Measurements from ENCODE around the gene ABHD17A. TPM values are rescaled to one million over a fixed set of nuclear protein-coding genes. Genes with fewer than 3 reads are reported as not detected.
A peak's percentile ranks its signal among the peaks of the same experiment; 100 is the strongest.

The ABHD17A gene
- total RNA-seq, 2 experiments from 2014 or later = 112 to 113 TPM

GRCh38 chr19:1841209-1841924 lies 43.9 kb downstream of the ABHD17A start:
- intact Hi-C loops (cut with micrococcal nuclease) = no loop called here
- ChIA-PET POLR2A (interaction anchor here (1.0 kb wide), 1 partner anchor 11 kb away, joined by 4 read pairs; no protein-coding TSS in a partner anchor), CTCF (interaction anchor here (3.0 kb wide), 1 partner anchor 15 kb away, joined by 13 read pairs; no protein-coding TSS in a partner anchor)
- Mint-ChIP-seq H3K27ac (no peak overlapping the region), H3K4me1 (ENCODE audit: low read depth) (peaks cover 43% of the 10 kb centered on the region), H3K9me3 (no peaks in the 10 kb centered on the region), H3K27me3 (no peaks in the 10 kb centered on the region), H3K36me3 (ENCODE audit: low read depth) (peaks cover 8% of the 10 kb centered on the region), H3K4me3 (no peak overlapping the region)
- DNase-seq = no peak
- ATAC-seq = no peak
- TF ChIP-seq, protein P1, sequence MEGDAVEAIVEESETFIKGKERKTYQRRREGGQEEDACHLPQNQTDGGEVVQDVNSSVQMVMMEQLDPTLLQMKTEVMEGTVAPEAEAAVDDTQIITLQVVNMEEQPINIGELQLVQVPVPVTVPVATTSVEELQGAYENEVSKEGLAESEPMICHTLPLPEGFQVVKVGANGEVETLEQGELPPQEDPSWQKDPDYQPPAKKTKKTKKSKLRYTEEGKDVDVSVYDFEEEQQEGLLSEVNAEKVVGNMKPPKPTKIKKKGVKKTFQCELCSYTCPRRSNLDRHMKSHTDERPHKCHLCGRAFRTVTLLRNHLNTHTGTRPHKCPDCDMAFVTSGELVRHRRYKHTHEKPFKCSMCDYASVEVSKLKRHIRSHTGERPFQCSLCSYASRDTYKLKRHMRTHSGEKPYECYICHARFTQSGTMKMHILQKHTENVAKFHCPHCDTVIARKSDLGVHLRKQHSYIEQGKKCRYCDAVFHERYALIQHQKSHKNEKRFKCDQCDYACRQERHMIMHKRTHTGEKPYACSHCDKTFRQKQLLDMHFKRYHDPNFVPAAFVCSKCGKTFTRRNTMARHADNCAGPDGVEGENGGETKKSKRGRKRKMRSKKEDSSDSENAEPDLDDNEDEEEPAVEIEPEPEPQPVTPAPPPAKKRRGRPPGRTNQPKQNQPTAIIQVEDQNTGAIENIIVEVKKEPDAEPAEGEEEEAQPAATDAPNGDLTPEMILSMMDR (IDR thresholded peaks at IDR 0.05) = no peak

DNA sequence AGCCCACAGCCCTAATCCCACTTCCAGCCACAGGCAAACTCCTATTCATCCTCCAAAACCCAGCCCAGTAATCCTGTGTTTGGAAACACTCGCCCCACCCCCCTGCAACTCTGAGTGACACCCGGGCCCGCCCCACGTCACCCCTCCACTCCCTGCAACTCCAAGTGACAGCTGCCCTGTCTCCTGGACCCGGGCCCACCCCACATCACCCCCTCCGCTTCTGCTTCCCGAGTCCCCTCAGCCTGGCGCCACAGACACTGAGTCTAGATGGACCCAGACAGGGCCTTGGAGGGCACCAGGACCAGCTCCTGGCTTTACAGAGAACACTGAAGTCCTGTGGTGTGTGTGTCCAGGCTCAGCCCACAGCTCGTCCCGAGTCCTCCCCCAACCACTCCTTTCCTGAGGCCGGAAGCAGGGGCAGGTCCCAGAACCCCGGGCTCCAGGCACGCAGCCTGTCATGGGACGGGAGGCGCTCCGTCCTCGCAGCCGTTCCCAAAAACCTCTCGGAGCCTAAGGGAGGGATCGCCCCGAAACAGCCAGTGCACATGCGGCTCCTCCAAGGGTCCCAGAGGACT lies 44.7 kb downstream of the ABHD17A start:
- Mint-ChIP-seq H3K4me3 (no peak overlapping the region), H3K4me1 (ENCODE audit: low read depth) (peaks cover 39% of the 10 kb centered on the region), H3K27ac (no peak overlapping the region), H3K27me3 (no peaks in the 10 kb centered on the region), H3K9me3 (no peaks in the 10 kb centered on the region), H3K36me3 (ENCODE audit: low read depth) (peaks cover 2% of the 10 kb centered on the region)
- ATAC-seq = no peak
- ChIA-PET POLR2A (interaction anchor here (1.0 kb wide), 1 partner anchor 11 kb away, joined by 4 read pairs; no protein-coding TSS in a partner anchor), CTCF (interaction anchor here (3.0 kb wide), 1 partner anchor 15 kb away, joined by 13 read pairs; no protein-coding TSS in a partner anchor)
- TF ChIP-seq, protein P1 (IDR thresholded peaks at IDR 0.05) = no peak
- no peak for DNase-seq
- intact Hi-C loops (cut with micrococcal nuclease) = no loop called here

- DNase-seq (no peak), ATAC-seq (no peak)
- CTCF ChIA-PET = interaction anchor here (0.6 to 3.8 kb wide), 5 partner anchors 9 to 836 kb away, joined by 3 to 57 read pairs (median 13); no protein-coding TSS in a partner anchor
- Mint-ChIP-seq H3K27ac (no peak overlapping the region), H3K27me3 (no peaks in the 10 kb centered on the region), H3K4me3 (no peak overlapping the region), H3K36me3 (ENCODE audit: low read depth) (peaks cover 2% of the 10 kb centered on the region), H3K9me3 (no peaks in the 10 kb centered on the region), H3K4me1 (ENCODE audit: low read depth) (peaks cover 39% of the 10 kb centered on the region)
- POLR2A ChIA-PET = interaction anchor here (0.7 to 1.0 kb wide), 2 partner anchors 9 to 10 kb away, joined by 3 to 4 read pairs; no protein-coding TSS in a partner anchor
- TF ChIP-seq, protein P1 (IDR thresholded peaks at IDR 0.05) = no peak
- intact Hi-C loops (cut with micrococcal nuclease) = no loop called here
Measured at GRCh38 chr19:1839658-1840540, 45.4 kb downstream of the ABHD17A start.

DNA sequence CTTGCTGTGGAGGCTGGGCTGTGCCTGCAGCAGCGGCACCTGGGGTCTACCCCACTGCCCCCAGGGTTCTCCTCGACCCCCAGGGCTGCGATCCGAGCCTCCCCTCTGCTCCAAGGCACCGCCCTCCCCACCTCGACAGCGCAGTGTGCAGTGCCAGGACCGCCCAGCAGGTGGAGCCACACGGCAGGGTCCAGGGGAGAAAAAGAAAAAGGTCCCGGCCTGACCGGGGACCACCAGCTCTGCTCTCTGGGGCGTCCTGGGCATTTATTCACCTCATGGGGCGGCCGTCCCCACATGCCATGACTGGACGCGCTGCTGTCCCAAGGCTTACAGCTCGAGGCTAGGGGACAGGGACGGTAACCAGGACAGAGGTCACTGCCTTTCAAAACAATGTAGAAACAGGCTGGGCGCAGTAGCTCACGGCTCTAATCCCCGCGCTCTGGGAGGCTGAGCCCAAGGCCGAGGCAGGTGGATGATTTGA lies 47.6 kb downstream of the ABHD17A start:
- Mint-ChIP-seq H3K9me3 (no peaks in the 10 kb centered on the region), H3K4me1 (ENCODE audit: low read depth) (peaks cover 26% of the 10 kb centered on the region), H3K4me3 (no peak overlapping the region), H3K27me3 (no peaks in the 10 kb centered on the region), H3K27ac (no peak overlapping the region), H3K36me3 (ENCODE audit: low read depth) (peaks cover 2% of the 10 kb centered on the region)
- ChIA-PET POLR2A (interaction anchor here (1.0 to 3.7 kb wide), 3 partner anchors 9 to 21 kb away, joined by 3 to 16 read pairs (median 3); no protein-coding TSS in a partner anchor), CTCF (interaction anchor here (0.8 to 3.8 kb wide), 13 partner anchors 9 to 424 kb away, joined by 3 to 57 read pairs (median 5); no protein-coding TSS in a partner anchor)
- TF ChIP-seq, protein P1 (IDR thresholded peaks at IDR 0.05) = peak; percentile 94
- DNase-seq (peak; percentile 71), ATAC-seq (peak; percentile 95)
- intact Hi-C loops (cut with micrococcal nuclease) = no loop called here

Measured in activated CD8-positive, alpha-beta T cell treated with anti-CD3 and anti-CD28 coated beads for 36 hours (primary cell).